Measurements from ENCODE around the gene ASCC2.
A peak's percentile ranks its signal among the peaks of the same experiment; 100 is the strongest.

Gene ASCC2

DNA sequence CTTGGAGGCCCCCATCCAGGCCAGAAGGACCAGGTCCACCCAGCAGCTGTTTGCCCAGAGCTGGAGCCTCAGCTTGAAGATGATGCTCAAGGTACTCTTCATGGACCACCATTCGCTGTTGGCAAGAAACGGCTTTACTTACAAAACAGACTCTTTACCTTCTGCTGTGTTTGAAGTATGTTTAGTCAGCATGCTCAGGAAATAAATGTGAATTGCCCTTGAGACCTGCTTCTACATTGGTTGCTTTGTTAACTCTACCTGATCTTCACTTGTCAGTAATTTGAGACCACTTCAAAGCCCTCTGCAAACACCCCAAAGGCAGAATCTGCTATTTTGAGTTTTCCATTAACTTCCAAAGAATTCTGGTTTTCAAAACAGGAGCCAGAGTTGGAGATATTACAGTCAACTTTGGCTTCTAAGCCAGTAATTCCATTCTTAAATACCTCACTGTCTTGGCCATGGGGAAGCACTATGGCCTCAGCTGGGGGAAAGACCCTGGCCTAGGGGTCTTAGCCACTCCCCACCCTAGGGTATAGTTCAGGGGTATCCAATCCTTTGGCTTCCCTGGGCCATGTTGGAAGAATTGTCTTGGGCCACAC is 68.3 kb downstream of the ASCC2 start:
- ChIA-PET CTCF (interaction anchor here (1.1 kb wide), 1 partner anchor 9 kb away, joined by 3 read pairs; no protein-coding TSS in a partner anchor), POLR2A (no interaction called here)
- TF ChIP-seq, protein P1, sequence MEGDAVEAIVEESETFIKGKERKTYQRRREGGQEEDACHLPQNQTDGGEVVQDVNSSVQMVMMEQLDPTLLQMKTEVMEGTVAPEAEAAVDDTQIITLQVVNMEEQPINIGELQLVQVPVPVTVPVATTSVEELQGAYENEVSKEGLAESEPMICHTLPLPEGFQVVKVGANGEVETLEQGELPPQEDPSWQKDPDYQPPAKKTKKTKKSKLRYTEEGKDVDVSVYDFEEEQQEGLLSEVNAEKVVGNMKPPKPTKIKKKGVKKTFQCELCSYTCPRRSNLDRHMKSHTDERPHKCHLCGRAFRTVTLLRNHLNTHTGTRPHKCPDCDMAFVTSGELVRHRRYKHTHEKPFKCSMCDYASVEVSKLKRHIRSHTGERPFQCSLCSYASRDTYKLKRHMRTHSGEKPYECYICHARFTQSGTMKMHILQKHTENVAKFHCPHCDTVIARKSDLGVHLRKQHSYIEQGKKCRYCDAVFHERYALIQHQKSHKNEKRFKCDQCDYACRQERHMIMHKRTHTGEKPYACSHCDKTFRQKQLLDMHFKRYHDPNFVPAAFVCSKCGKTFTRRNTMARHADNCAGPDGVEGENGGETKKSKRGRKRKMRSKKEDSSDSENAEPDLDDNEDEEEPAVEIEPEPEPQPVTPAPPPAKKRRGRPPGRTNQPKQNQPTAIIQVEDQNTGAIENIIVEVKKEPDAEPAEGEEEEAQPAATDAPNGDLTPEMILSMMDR (IDR thresholded peaks at IDR 0.05; ENCODE audit: control extremely low read depth, extremely low read depth, low read depth, missing control alignments), result no peak
- no peak for DNase-seq (ENCODE audit: extremely low spot score)

DNA sequence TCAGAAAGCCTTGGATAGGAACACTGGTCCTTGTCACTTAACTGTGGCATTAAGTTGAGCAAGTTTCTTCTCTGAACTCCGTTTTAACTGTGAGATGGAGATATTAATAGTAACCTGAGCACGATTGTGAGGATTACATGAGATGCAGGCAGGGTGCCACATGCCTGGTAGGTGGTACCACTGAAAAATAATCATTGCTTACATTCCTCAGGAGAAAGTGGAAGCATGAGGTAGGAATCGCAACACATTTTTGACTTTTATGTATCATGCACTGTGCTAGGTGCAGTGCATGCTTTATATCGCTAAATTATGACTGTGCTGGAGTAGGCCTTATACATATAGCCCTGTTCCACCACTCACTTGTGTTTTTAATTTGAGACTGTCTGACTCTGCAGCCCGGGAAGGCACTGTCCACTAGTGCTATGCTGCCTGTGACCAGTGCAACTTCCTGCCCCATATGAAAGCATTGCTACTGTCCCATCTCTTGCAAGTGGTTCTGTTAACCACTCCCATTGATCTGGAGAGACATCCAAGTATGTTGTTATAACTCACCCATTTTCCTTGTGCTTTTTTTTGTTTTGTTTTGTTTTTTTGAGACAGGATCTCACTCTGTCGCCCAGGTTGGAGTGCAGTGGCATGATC is 69.9 kb downstream of the ASCC2 start:
- POLR2A ChIA-PET, result no interaction called here

DNA sequence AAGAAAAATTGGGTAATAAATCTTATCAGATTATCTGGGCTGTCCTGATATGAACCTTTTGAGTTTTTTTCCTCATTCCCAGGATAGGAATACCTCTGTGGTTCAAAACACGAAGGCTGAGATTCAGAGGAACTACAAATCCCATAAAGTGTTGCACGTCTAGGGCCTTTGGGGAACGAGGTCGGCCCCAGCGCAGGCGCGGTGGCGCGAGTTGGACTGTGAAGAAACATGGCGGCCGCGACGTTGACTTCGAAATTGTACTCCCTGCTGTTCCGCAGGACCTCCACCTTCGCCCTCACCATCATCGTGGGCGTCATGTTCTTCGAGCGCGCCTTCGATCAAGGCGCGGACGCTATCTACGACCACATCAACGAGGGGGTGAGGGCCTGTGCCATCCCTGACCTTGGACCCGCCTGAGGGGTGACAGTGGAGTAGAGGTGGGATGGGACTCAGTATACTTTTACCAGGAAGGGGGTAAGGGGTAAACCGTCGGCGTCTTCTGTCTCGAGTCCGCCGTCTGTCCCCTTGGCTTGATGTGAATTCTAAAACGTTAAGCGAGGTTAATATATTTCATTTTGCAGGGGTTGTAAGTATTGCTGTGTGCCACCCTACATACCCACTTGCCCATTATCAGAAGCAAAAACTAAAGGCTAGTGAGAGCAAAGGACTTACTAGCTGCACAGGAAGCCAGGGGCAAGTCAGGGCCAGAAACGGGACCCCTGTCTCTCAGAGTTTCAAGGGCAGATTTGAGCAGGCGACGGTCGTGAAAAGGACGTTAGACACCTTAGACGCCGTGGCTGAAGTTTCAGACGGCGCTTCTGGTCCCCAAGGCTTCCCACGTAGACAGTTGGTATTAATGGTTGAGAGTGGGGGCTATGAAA is 70.7 kb downstream of the ASCC2 start, which contains the start of gene UQCR10:
UQCR10 (plus strand) TSS at position 199 of the 881 bp plus-strand sequence; CDS start at position 229, 30 bp downstream.
- CTCF ChIA-PET, result interaction anchor here (1.6 to 1.8 kb wide), 2 partner anchors 12 to 238 kb away, joined by 4 to 7 read pairs; no protein-coding TSS in a partner anchor
- POLR2A ChIA-PET, result no interaction called here
- DNase-seq (ENCODE audit: extremely low spot score), result peak; percentile 95
- TF ChIP-seq, protein P1 (IDR thresholded peaks at IDR 0.05; ENCODE audit: control extremely low read depth, extremely low read depth, low read depth, missing control alignments), result no peak

More for the DNA sequence above, 69.9 kb downstream of the ASCC2 start:
- CTCF ChIA-PET, result no interaction called here
- no peak for DNase-seq (ENCODE audit: extremely low spot score)
- TF ChIP-seq, protein P1 (IDR thresholded peaks at IDR 0.05; ENCODE audit: control extremely low read depth, extremely low read depth, low read depth, missing control alignments), result no peak

DNA sequence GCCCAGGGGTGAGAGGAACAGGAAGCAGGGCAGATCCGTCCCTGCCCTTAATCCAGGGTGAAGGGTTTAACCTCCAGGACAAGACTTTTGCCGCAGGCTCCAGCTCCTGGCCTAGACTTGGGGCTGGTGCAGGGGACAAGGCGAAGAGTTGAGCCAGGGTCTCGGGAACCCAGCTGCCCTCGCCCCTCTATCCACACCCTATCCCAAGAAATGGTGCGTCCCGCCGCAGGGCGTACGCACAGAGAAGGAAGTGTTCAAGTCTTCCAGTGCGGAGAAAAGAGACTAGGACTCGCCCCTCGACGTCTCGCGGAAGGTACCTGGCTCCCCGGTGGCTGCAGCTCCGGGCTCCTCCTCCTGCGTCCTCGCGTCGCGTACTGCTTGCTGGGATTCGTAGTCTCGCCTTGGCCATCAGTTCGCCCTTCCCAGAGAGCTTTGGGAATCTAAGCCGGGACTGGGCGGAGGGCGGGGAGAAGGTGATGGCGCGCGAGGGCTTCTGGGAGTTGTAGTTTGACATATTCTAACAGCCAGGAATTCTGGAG is 71.4 kb downstream of the ASCC2 start, which contains the start of gene ZMAT5:
ZMAT5 (minus strand) TSS at position 376 of the 539 bp plus-strand sequence. CDS start 18,463 bp downstream, outside the sequence.
- ChIA-PET CTCF (interaction anchor here (1.6 to 1.8 kb wide), 2 partner anchors 11 to 238 kb away, joined by 4 to 7 read pairs; no protein-coding TSS in a partner anchor), POLR2A (no interaction called here)
- peak; percentile 99 for DNase-seq (ENCODE audit: extremely low spot score)
- TF ChIP-seq, protein P1 (IDR thresholded peaks at IDR 0.05; ENCODE audit: control extremely low read depth, extremely low read depth, low read depth, missing control alignments), result no peak

DNA sequence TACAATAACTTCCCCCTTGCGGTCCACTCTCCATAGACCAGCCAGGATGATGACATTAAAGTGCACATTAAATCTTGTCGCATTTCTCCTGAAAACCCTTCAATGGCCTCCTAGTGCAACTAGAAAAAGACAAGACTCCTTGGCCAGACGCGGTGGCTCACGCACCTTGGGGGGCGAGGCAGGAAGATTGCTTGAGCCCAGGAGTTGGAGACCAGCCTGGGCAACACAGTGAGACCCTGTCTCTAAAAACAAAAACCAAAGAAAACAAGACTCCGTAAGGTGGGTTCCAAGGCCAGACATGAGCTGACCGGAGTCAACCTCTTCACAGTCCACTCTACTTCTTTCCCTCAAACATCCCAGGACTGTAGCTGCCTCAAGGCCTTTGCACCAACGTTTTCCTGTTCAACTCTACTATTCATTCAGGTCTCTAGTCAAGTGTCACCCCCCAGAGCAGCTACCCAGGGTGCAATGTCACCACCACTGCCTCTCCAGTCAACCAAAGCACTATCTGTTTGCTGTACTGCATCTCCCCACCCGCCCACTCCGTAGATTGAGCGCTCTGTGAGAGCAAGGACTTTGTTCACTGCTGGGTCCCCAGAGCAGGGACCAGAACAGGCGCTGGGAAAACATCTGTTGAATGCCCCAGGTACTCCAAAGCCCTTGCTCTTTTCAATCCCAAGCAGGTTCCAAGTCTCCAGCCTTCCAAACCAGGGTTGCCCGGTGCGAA is 72.0 kb downstream of the ASCC2 start:
- CTCF ChIA-PET, result interaction anchor here (0.7 to 1.8 kb wide), 4 partner anchors 8 to 239 kb away, joined by 3 to 7 read pairs (median 4); no protein-coding TSS in a partner anchor
- POLR2A ChIA-PET, result no interaction called here
- TF ChIP-seq, protein P1 (IDR thresholded peaks at IDR 0.05; ENCODE audit: control extremely low read depth, extremely low read depth, low read depth, missing control alignments), result no peak
- peak; percentile 52 for DNase-seq (ENCODE audit: extremely low spot score)

Measured in GM10248 (cell line).